Activated naive CD4-positive, alpha-beta T cell treated with anti-CD3 and anti-CD28 coated beads for 36 hours (primary cell): Measurements from ENCODE around the gene UPK1A. TPM values are rescaled to one million over a fixed set of nuclear protein-coding genes. Genes with fewer than 3 reads are reported as not detected.

Source experiments
- CTCF ChIA-PET: fragments of 350-600 bp; sonication (Branson Sonifier 250); formaldehyde crosslinking; loops from one replicate; lab custom pipeline; 2021; ENCODE audit warnings: antibody characterized with exemption; lab: Charles Lee
- DNase-seq: peaks from one replicate; pipeline ENCODE4 v3.0.0-alpha.2; 2020
- H3K27ac Mint-ChIP-seq: one replicate; pipeline ENCODE4 v1.8.0; 2021; ENCODE audit warnings: mild to moderate bottlenecking, mixed read lengths
- H3K27me3 Mint-ChIP-seq: one replicate; pipeline ENCODE4 v1.8.0; 2021; ENCODE audit warnings: low read depth, mixed read lengths
- H3K36me3 Mint-ChIP-seq: one replicate; pipeline ENCODE4 v1.8.0; 2021; ENCODE audit warnings: low read depth, mixed read lengths
- H3K4me1 Mint-ChIP-seq: one replicate; pipeline ENCODE4 v1.8.0; 2021; ENCODE audit warnings: low read depth, mixed read lengths
- H3K4me3 Mint-ChIP-seq: one replicate; pipeline ENCODE4 v1.8.0; 2021; ENCODE audit warnings: mild to moderate bottlenecking, moderate library complexity, mixed read lengths
- H3K9me3 Mint-ChIP-seq: one replicate; pipeline ENCODE4 v1.8.0; 2021; ENCODE audit warnings: mixed read lengths
- intact Hi-C: fragments of 100-400 bp; cut with micrococcal nuclease; formaldehyde crosslinking; loops from one replicate; pipeline ENCODE4 v1.15.1; 2023
- total RNA-seq, 2 experiments: library from RNA; stranded (reverse); gene quantifications; one replicate each; pipeline ENCODE4 v1.2.3, GENCODE V29; 2021

Gene UPK1A
- total RNA-seq, result under 1 TPM in 1 of 2 experiments, not detected in 1; 0.21 TPM

DNA sequence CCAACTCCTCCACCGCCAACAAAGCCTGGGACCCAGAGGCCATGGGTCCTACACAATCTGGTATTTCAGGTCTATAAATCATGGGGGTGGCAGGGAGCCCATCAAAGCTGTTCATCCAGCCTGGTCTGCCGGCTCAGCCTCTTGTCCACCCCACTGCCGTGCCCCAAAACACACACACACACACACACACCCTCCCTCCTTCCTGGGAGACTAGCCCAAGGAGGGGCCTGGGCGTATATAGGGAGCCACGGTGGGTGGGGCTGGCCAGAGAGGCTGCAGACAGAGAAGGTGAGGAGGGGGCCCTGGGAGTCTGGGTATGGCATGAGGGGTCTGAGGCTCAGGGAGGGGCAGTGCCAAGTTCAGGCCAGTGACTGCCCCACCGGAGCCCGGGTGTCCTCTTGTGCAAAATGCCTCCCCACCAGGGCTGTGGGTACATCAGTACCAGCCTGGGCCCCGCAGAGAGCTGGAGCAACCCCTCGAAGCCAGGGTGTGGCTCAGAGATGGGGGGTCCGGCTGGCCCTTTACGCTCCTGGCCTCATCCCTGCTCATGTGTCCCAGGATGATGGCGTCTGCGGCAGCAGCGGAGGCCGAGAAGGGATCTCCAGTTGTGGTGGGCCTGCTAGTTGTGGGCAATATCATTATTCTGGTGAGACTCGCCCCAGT, at the start of gene UPK1A:
UPK1A (plus strand) TSS at position 267 of the 663 bp plus-strand sequence; CDS start at position 563, 296 bp downstream.
- no peaks in the 10 kb centered on the region for H3K9me3 Mint-ChIP-seq
- H3K27ac Mint-ChIP-seq, result no peak within 1 kb of the TSS

DNA sequence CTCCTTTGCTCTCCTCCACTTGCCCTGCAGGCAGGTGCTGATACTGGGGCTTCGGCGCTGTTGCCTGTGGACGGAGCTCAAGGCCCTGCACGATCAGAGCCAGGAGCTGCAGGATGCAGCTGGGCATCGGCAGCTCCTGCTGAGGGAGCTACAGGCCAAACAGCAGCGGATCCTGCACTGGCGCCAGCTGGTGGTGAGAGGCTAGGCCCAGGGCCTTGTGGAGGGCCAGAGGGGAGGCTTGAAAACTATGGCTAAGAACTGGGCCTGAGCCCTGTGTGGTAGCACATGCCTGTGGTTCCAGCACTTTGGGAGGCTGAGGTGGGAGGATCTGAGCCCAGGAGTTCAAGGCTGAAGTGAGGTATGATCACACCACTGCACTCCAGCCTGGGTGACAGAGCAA, 47.5 kb upstream of the UPK1A start:
- Mint-ChIP-seq H3K4me3 (no peak overlapping the region), H3K27me3 (no peaks in the 10 kb centered on the region), H3K36me3 (peaks cover 12% of the 10 kb centered on the region), H3K9me3 (no peaks in the 10 kb centered on the region), H3K4me1 (peaks cover under 1% of the 10 kb centered on the region), H3K27ac (no peak overlapping the region)
- intact Hi-C loops, result no loop called here
- DNase-seq, result no peak
- CTCF ChIA-PET, result no interaction called here

More for the DNA sequence above, at the start of gene UPK1A:
- no peak for DNase-seq
- Mint-ChIP-seq H3K4me1 (no peaks in the 10 kb centered on the region), H3K27me3 (peaks cover 6% of the 10 kb centered on the region), H3K36me3 (peaks cover 9% of the 10 kb centered on the region), H3K4me3 (no peak within 1 kb of the TSS)
- CTCF ChIA-PET, result interaction anchor here (0.6 to 1.0 kb wide), 2 partner anchors 198 to 359 kb away, joined by 3 read pairs; no protein-coding TSS in a partner anchor
- intact Hi-C loops, result no loop called here

GRCh38 chr19:35619290-35619923, 46.9 kb upstream of the UPK1A start:
- no peaks in the 10 kb centered on the region for H3K4me1 Mint-ChIP-seq
- intact Hi-C loops, result no loop called here
- no peaks in the 10 kb centered on the region for H3K27me3 Mint-ChIP-seq
- H3K27ac Mint-ChIP-seq, result no peak overlapping the region
- CTCF ChIA-PET, result no interaction called here
- no peak overlapping the region for H3K4me3 Mint-ChIP-seq
- no peak for DNase-seq
- H3K9me3 Mint-ChIP-seq, result no peaks in the 10 kb centered on the region
- peaks cover 12% of the 10 kb centered on the region for H3K36me3 Mint-ChIP-seq

DNA sequence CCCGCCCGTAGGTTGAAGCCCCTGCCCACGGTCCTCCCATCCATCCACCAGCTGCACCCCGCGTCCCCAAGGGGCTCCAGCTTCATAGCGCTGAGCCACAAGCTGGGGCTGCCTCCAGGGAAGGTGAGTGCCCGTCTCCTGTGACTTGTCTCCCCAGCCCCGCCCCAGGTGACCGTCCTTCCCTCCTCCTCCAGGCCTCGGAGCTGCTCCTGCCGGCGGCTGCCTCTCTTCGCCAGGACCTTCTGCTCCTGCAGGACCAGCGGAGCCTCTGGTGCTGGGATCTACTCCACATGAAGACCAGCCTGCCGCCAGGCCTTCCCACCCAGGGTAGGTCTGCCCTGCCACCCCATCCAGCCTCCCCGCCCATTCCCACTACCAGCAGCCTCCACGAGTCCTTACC, 46.3 kb upstream of the UPK1A start:
- no peaks in the 10 kb centered on the region for H3K4me1 Mint-ChIP-seq
- no peaks in the 10 kb centered on the region for H3K27me3 Mint-ChIP-seq
- H3K9me3 Mint-ChIP-seq, result no peaks in the 10 kb centered on the region
- no peak overlapping the region for H3K4me3 Mint-ChIP-seq
- no peak for DNase-seq
- CTCF ChIA-PET, result no interaction called here
- H3K36me3 Mint-ChIP-seq, result peaks cover 12% of the 10 kb centered on the region
- H3K27ac Mint-ChIP-seq, result no peak overlapping the region
- intact Hi-C loops, result no loop called here

DNA sequence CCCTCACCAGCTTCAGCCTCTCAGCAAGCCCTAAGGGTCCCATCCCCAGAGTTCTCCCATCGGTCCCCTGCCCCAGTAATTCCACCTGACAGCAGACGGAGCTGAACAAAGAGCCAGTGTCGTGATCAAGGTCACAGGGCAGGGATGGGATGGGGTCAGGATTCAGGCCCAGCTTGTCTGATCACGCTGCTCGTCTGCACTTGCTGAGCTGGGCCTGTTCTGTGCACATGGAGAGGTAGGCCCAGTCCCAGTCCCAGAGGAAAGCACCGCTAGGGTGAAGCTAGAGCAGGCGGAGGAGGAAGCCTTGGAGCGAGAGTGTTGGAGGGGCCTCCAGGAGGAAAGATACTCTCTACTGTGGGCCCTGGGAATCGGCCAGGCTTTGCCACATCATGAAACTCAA, 44.6 kb upstream of the UPK1A start:
- CTCF ChIA-PET, result interaction anchor here (1.2 kb wide), 1 partner anchor 11 kb away, joined by 3 read pairs; no protein-coding TSS in a partner anchor
- no peaks in the 10 kb centered on the region for H3K4me1 Mint-ChIP-seq
- DNase-seq, result no peak
- intact Hi-C loops, result no loop called here
- H3K9me3 Mint-ChIP-seq, result no peaks in the 10 kb centered on the region
- H3K4me3 Mint-ChIP-seq, result no peak overlapping the region
- H3K36me3 Mint-ChIP-seq, result peaks cover 8% of the 10 kb centered on the region
- H3K27ac Mint-ChIP-seq, result peak overlapping the region; percentile 22
- no peaks in the 10 kb centered on the region for H3K27me3 Mint-ChIP-seq

- H3K27ac Mint-ChIP-seq, result peak overlapping the region; percentile 44
- H3K36me3 Mint-ChIP-seq, result peaks cover 8% of the 10 kb centered on the region
- intact Hi-C loops, result no loop called here
- H3K4me1 Mint-ChIP-seq, result no peaks in the 10 kb centered on the region
- no peak for DNase-seq
- CTCF ChIA-PET, result interaction anchor here (1.2 kb wide), 2 partner anchors 12 to 75 kb away, joined by 3 read pairs; no protein-coding TSS in a partner anchor
- H3K9me3 Mint-ChIP-seq, result no peaks in the 10 kb centered on the region
- H3K27me3 Mint-ChIP-seq, result no peaks in the 10 kb centered on the region
- H3K4me3 Mint-ChIP-seq, result no peak overlapping the region
These were observed 43.6 kb upstream of the UPK1A start for GRCh38 chr19:35622750-35623149.

- H3K27ac Mint-ChIP-seq, result no peak overlapping the region
- intact Hi-C loops, result no loop called here
- no peaks in the 10 kb centered on the region for H3K27me3 Mint-ChIP-seq
- H3K36me3 Mint-ChIP-seq, result peaks cover 8% of the 10 kb centered on the region
- H3K9me3 Mint-ChIP-seq, result no peaks in the 10 kb centered on the region
- peaks cover 5% of the 10 kb centered on the region for H3K4me1 Mint-ChIP-seq
- CTCF ChIA-PET, result interaction anchor here (0.5 to 1.2 kb wide), 2 partner anchors 31 to 76 kb away, joined by 3 to 5 read pairs; no protein-coding TSS in a partner anchor
- no peak for DNase-seq
- H3K4me3 Mint-ChIP-seq, result no peak overlapping the region
These were observed 42.8 kb upstream of the UPK1A start for GRCh38 chr19:35623327-35624010.

GRCh38 chr19:35628264-35628564, 38.1 kb upstream of the UPK1A start:
- Mint-ChIP-seq H3K4me1 (peaks cover 18% of the 10 kb centered on the region), H3K9me3 (no peaks in the 10 kb centered on the region), H3K4me3 (peak overlapping the region; percentile 100), H3K27me3 (no peaks in the 10 kb centered on the region), H3K36me3 (peaks cover 16% of the 10 kb centered on the region), H3K27ac (peak overlapping the region; percentile 95)
- DNase-seq, result no peak
- CTCF ChIA-PET, result no interaction called here
- intact Hi-C loops, result loop anchor here (1.0 kb wide), 5 partner anchors 16 to 117 kb away; partner anchors contain the start of genes COX6B1, HAUS5, PSENEN and TMEM147

DNA sequence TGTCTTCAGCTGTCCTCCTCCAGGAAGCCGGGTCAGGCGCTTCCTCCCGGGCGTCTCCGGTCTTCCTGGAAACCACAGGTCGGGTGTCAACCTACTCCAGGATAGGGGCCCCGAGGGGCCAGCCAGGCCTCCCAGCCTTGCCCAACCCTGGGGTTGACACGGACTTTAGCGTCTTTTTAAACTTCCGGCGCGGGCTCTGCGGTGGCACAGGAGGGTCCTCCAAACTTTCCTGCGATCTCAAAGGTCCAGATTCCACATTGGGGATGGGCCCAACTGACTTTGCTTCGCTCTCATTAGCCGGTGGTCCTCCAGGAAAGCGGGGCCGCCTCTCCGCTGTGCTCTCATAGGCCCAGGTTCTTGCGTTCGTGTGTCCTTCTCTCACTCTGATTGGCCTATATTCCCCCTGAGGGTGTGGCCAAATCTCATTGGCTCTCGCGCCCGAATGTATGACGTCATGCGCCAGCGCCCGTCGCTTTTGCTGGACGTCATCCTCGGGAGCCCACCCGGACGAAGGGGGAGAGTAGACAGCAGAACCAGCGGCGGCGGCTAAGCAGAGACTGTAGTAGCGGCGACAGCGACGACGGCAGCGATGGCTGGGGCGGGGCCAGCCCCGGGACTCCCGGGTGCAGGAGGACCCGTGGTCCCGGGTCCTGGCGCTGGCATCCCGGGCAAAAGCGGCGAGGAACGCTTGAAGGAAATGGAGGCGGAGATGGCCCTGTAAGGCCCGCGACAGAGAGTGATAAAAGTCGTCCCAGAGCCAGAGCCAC, 37.6 kb upstream of the UPK1A start, which contains the start of gene RBM42:
RBM42 (plus strand) TSS at position 472 of the 767 bp plus-strand sequence; CDS start at position 590, 118 bp downstream.
- CTCF ChIA-PET, result no interaction called here
- peak; percentile 97 for DNase-seq
- Mint-ChIP-seq H3K27me3 (no peaks in the 10 kb centered on the region), H3K9me3 (no peaks in the 10 kb centered on the region), H3K4me3 (peak within 1 kb of the TSS; percentile 100), H3K4me1 (peaks cover 19% of the 10 kb centered on the region), H3K27ac (peak within 1 kb of the TSS; percentile 95), H3K36me3 (peaks cover 18% of the 10 kb centered on the region)
- intact Hi-C loops, result loop anchor here (1.0 kb wide), 5 partner anchors 16 to 117 kb away; partner anchors contain the start of genes COX6B1, HAUS5, PSENEN and TMEM147

GRCh38 chr19:35629332-35629633, 37.0 kb upstream of the UPK1A start:
- intact Hi-C loops, result no loop called here
- peaks cover 18% of the 10 kb centered on the region for H3K36me3 Mint-ChIP-seq
- no peaks in the 10 kb centered on the region for H3K27me3 Mint-ChIP-seq
- peak overlapping the region; percentile 41 for H3K27ac Mint-ChIP-seq
- no peak for DNase-seq
- CTCF ChIA-PET, result interaction anchor here (1.0 kb wide), 1 partner anchor 119 kb away, joined by 3 read pairs; no protein-coding TSS in a partner anchor
- peak overlapping the region; percentile 100 for H3K4me3 Mint-ChIP-seq
- no peaks in the 10 kb centered on the region for H3K9me3 Mint-ChIP-seq
- H3K4me1 Mint-ChIP-seq, result peaks cover 19% of the 10 kb centered on the region

DNA sequence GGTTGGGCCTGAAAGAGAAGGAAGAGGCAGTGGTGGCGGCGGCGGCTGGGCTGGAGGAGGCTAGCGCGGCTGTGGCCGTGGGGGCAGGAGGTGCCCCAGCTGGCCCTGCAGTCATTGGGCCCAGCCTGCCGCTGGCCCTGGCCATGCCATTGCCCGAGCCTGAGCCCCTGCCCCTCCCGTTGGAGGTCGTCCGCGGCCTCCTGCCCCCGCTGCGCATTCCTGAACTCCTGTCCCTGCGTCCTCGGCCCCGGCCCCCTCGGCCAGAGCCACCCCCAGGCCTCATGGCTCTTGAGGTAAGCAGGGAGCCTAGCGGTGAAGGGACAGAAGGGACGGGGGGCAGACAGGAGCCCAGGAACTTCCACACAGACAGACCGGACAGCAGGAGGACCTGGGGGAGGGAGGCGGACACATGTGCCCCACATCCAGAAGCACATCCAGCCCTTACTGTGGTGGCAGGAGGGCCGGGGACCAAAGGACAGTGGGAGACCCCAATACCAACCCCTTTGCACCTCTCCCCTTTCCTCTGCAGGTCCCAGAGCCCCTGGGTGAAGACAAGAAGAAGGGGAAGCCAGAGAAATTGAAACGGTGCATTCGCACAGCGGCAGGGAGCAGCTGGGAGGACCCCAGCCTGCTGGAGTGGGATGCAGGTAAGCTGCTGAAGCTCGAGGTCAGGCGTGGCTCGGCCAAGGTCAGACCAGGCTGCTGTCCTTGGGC, 32.4 kb upstream of the UPK1A start:
- CTCF ChIA-PET, result no interaction called here
- peaks cover 30% of the 10 kb centered on the region for H3K36me3 Mint-ChIP-seq
- intact Hi-C loops, result no loop called here

More for the DNA sequence above, 32.4 kb upstream of the UPK1A start:
- H3K27ac Mint-ChIP-seq, result peak overlapping the region; percentile 68
- peaks cover 10% of the 10 kb centered on the region for H3K4me1 Mint-ChIP-seq
- no peak overlapping the region for H3K4me3 Mint-ChIP-seq
- no peaks in the 10 kb centered on the region for H3K9me3 Mint-ChIP-seq
- no peaks in the 10 kb centered on the region for H3K27me3 Mint-ChIP-seq
- no peak for DNase-seq
